Activated CD4-positive, alpha-beta T cell treated with anti-CD3 and anti-CD28 coated beads for 36 hours (primary cell): ENCODE results near the gene LRRK1. TPM values are rescaled to one million over a fixed set of nuclear protein-coding genes. Genes with fewer than 3 reads are reported as not detected.

ENCODE experiments used
- ATAC-seq: fragments of 200-7000 bp; cut with Tn5 transposase; one replicate; pipeline ENCODE4 v1.10.0; 2021; ENCODE audit warnings: mild to moderate bottlenecking, moderate library complexity
- CTCF ChIA-PET: fragments of 350-600 bp; sonication (Branson Sonifier 250); formaldehyde crosslinking; loops from one replicate; lab custom pipeline; 2021; ENCODE audit warnings: antibody characterized with exemption; lab: Charles Lee
- POLR2A ChIA-PET: fragments of 350-600 bp; sonication (Branson Sonifier 250); formaldehyde crosslinking; loops from one replicate; lab custom pipeline; 2021; ENCODE audit warnings: antibody characterized with exemption, inconsistent platforms; lab: Charles Lee
- DNase-seq: peaks from one replicate; pipeline ENCODE4 v3.0.0-alpha.2; 2020
- H3K27ac Mint-ChIP-seq: one replicate; pipeline ENCODE4 v1.8.0; 2021; ENCODE audit warnings: mixed read lengths
- H3K27me3 Mint-ChIP-seq: one replicate; pipeline ENCODE4 v1.8.0; 2021; ENCODE audit warnings: mixed read lengths
- H3K36me3 Mint-ChIP-seq: one replicate; pipeline ENCODE4 v1.8.0; 2021; ENCODE audit warnings: low read depth, mixed read lengths
- H3K4me1 Mint-ChIP-seq: one replicate; pipeline ENCODE4 v1.8.0; 2021; ENCODE audit warnings: mixed read lengths
- H3K4me3 Mint-ChIP-seq: one replicate; pipeline ENCODE4 v1.8.0; 2021; ENCODE audit warnings: mild to moderate bottlenecking, moderate library complexity, mixed read lengths
- H3K9me3 Mint-ChIP-seq: one replicate; pipeline ENCODE4 v1.8.0; 2021; ENCODE audit warnings: low read depth, mixed read lengths
- intact Hi-C, 2 experiments: fragments of 100-400 bp; cut with DNase I in 1 of 2; cut with micrococcal nuclease in 1 of 2; formaldehyde crosslinking; loops; one replicate each; pipeline versions ENCODE4 v1.14.2 to v1.15.1; 2022 to 2024; cut with DNase I, micrococcal nuclease
- total RNA-seq, 2 experiments: library from RNA; stranded (reverse); gene quantifications; one replicate each; pipeline ENCODE4 v1.2.3, GENCODE V29; 2021

Gene LRRK1
- total RNA-seq, 2 experiments from 2014 or later: 0.35 to 0.73 TPM

GRCh38 chr15:100986158-100986896 is 67.2 kb downstream of the LRRK1 start:
- CTCF ChIA-PET: no interaction called here
- intact Hi-C loops: no loop called here

GRCh38 chr15:100987143-100987542 is 68.0 kb downstream of the LRRK1 start:
- no peaks in the 10 kb centered on the region for H3K9me3 Mint-ChIP-seq
- peaks cover 19% of the 10 kb centered on the region for H3K27me3 Mint-ChIP-seq
- intact Hi-C loops: no loop called here
- ATAC-seq (no peak), DNase-seq (no peak)
- no peaks in the 10 kb centered on the region for H3K4me1 Mint-ChIP-seq
- no peak overlapping the region for H3K4me3 Mint-ChIP-seq
- POLR2A ChIA-PET: no interaction called here
- H3K36me3 Mint-ChIP-seq: no peaks in the 10 kb centered on the region
- CTCF ChIA-PET: interaction anchor here (1.5 kb wide), 1 partner anchor 21 kb away, joined by 4 read pairs; no protein-coding TSS in a partner anchor
- H3K27ac Mint-ChIP-seq: no peak overlapping the region

More at GRCh38 chr15:100986158-100986896, 67.2 kb downstream of the LRRK1 start:
- H3K4me1 Mint-ChIP-seq: no peaks in the 10 kb centered on the region
- POLR2A ChIA-PET: no interaction called here
- H3K27me3 Mint-ChIP-seq: peaks cover 19% of the 10 kb centered on the region
- ATAC-seq: no peak
- H3K4me3 Mint-ChIP-seq: no peak overlapping the region
- H3K9me3 Mint-ChIP-seq: no peaks in the 10 kb centered on the region
- no peak for DNase-seq
- no peaks in the 10 kb centered on the region for H3K36me3 Mint-ChIP-seq
- H3K27ac Mint-ChIP-seq: no peak overlapping the region

- ChIA-PET CTCF (interaction anchor here (0.8 to 1.5 kb wide), 3 partner anchors 20 to 503 kb away, joined by 3 to 5 read pairs (median 4); no protein-coding TSS in a partner anchor), POLR2A (no interaction called here)
- H3K27ac Mint-ChIP-seq: no peak overlapping the region
- H3K9me3 Mint-ChIP-seq: no peaks in the 10 kb centered on the region
- ATAC-seq: no peak
- H3K27me3 Mint-ChIP-seq: peaks cover 14% of the 10 kb centered on the region
- H3K4me3 Mint-ChIP-seq: no peak overlapping the region
- H3K4me1 Mint-ChIP-seq: no peaks in the 10 kb centered on the region
- no peak for DNase-seq
- intact Hi-C loops: no loop called here
- H3K36me3 Mint-ChIP-seq: no peaks in the 10 kb centered on the region
These were observed 69.1 kb downstream of the LRRK1 start for GRCh38 chr15:100988297-100988696.

- CTCF ChIA-PET: interaction anchor here (1.5 kb wide), 1 partner anchor 27 kb away, joined by 5 read pairs; no protein-coding TSS in a partner anchor
These were observed 69.7 kb downstream of the LRRK1 start for GRCh38 chr15:100988857-100989256.

GRCh38 chr15:100994597-100995446 is 75.7 kb downstream of the LRRK1 start:
- DNase-seq: no peak
- no peak overlapping the region for H3K27ac Mint-ChIP-seq
- H3K27me3 Mint-ChIP-seq: peaks cover 6% of the 10 kb centered on the region
- H3K4me3 Mint-ChIP-seq: no peak overlapping the region
- intact Hi-C loops: no loop called here
- no peaks in the 10 kb centered on the region for H3K9me3 Mint-ChIP-seq
- no peak for ATAC-seq
- no peaks in the 10 kb centered on the region for H3K36me3 Mint-ChIP-seq
- ChIA-PET CTCF (interaction anchor here (0.6 to 2.0 kb wide), 3 partner anchors 12 to 326 kb away, joined by 3 to 5 read pairs (median 3); no protein-coding TSS in a partner anchor), POLR2A (no interaction called here)
- H3K4me1 Mint-ChIP-seq: no peaks in the 10 kb centered on the region

More at GRCh38 chr15:100988857-100989256, 69.7 kb downstream of the LRRK1 start:
- Mint-ChIP-seq H3K36me3 (no peaks in the 10 kb centered on the region), H3K27me3 (peaks cover 14% of the 10 kb centered on the region), H3K4me1 (no peaks in the 10 kb centered on the region), H3K27ac (no peak overlapping the region), H3K4me3 (no peak overlapping the region), H3K9me3 (no peaks in the 10 kb centered on the region)
- ATAC-seq (no peak), DNase-seq (no peak)
- intact Hi-C loops: no loop called here
- POLR2A ChIA-PET: no interaction called here

GRCh38 chr15:100995471-100996430 is 76.6 kb downstream of the LRRK1 start:
- no peak overlapping the region for H3K27ac Mint-ChIP-seq
- ChIA-PET POLR2A (no interaction called here), CTCF (interaction anchor here (0.6 to 2.0 kb wide), 3 partner anchors 11 to 260 kb away, joined by 3 to 5 read pairs (median 5); no protein-coding TSS in a partner anchor)
- H3K4me3 Mint-ChIP-seq: no peak overlapping the region
- intact Hi-C loops: no loop called here
- H3K27me3 Mint-ChIP-seq: peaks cover 9% of the 10 kb centered on the region
- no peak for ATAC-seq
- H3K9me3 Mint-ChIP-seq: no peaks in the 10 kb centered on the region
- H3K4me1 Mint-ChIP-seq: no peaks in the 10 kb centered on the region
- DNase-seq: no peak
- H3K36me3 Mint-ChIP-seq: no peaks in the 10 kb centered on the region

- H3K27ac Mint-ChIP-seq: no peak overlapping the region
- H3K27me3 Mint-ChIP-seq: peaks cover 11% of the 10 kb centered on the region
- intact Hi-C loops: no loop called here
- POLR2A ChIA-PET: no interaction called here
- H3K4me3 Mint-ChIP-seq: no peak overlapping the region
- no peaks in the 10 kb centered on the region for H3K4me1 Mint-ChIP-seq
- H3K36me3 Mint-ChIP-seq: no peaks in the 10 kb centered on the region
- CTCF ChIA-PET: interaction anchor here (0.7 kb wide), 1 partner anchor 12 kb away, joined by 3 read pairs; no protein-coding TSS in a partner anchor
- DNase-seq: no peak
- no peak for ATAC-seq
- H3K9me3 Mint-ChIP-seq: no peaks in the 10 kb centered on the region
These were observed 78.3 kb downstream of the LRRK1 start for GRCh38 chr15:100997442-100997841.

- Mint-ChIP-seq H3K27me3 (peaks cover 11% of the 10 kb centered on the region), H3K9me3 (no peaks in the 10 kb centered on the region), H3K4me1 (no peaks in the 10 kb centered on the region), H3K36me3 (no peaks in the 10 kb centered on the region), H3K27ac (no peak overlapping the region), H3K4me3 (no peak overlapping the region)
- ATAC-seq (no peak), DNase-seq (no peak)
- intact Hi-C loops: no loop called here
- ChIA-PET POLR2A (no interaction called here), CTCF (interaction anchor here (1.0 to 2.4 kb wide), 3 partner anchors 10 to 126 kb away, joined by 3 to 21 read pairs (median 3); no protein-coding TSS in a partner anchor)
These were observed 79.5 kb downstream of the LRRK1 start for GRCh38 chr15:100998630-100999029.

- intact Hi-C loops: no loop called here
- no peaks in the 10 kb centered on the region for H3K9me3 Mint-ChIP-seq
- DNase-seq (no peak), ATAC-seq (no peak)
- CTCF ChIA-PET: interaction anchor here (1.0 to 2.4 kb wide), 3 partner anchors 9 to 126 kb away, joined by 3 to 21 read pairs (median 3); no protein-coding TSS in a partner anchor
- POLR2A ChIA-PET: no interaction called here
- no peak overlapping the region for H3K4me3 Mint-ChIP-seq
- peaks cover 11% of the 10 kb centered on the region for H3K27me3 Mint-ChIP-seq
- H3K36me3 Mint-ChIP-seq: no peaks in the 10 kb centered on the region
- no peaks in the 10 kb centered on the region for H3K4me1 Mint-ChIP-seq
- no peak overlapping the region for H3K27ac Mint-ChIP-seq
These were observed 80.2 kb downstream of the LRRK1 start for GRCh38 chr15:100999369-100999768.

- Mint-ChIP-seq H3K4me3 (no peak overlapping the region), H3K27ac (no peak overlapping the region), H3K9me3 (no peaks in the 10 kb centered on the region), H3K36me3 (no peaks in the 10 kb centered on the region), H3K27me3 (peaks cover 11% of the 10 kb centered on the region), H3K4me1 (no peaks in the 10 kb centered on the region)
- ChIA-PET POLR2A (no interaction called here), CTCF (interaction anchor here (2.4 kb wide), 1 partner anchor 8 kb away, joined by 21 read pairs; no protein-coding TSS in a partner anchor)
- no peak for ATAC-seq
- intact Hi-C loops: no loop called here
- no peak for DNase-seq
These were observed 81.1 kb downstream of the LRRK1 start for GRCh38 chr15:101000271-101000681.
